K562 (cell line): ENCODE data around the gene LRRC4B. TPM values are rescaled to one million over a fixed set of nuclear protein-coding genes. Genes with fewer than 3 reads are reported as not detected.
A peak's percentile ranks its signal among the peaks of the same experiment; 100 is the strongest.

Source experiments
- ATF1 ChIP-seq, 2 experiments: fragments of 450-650 bp in 1 of 2; IDR thresholded peaks; 2 replicates each; pipeline ENCODE4 v1.6.1; 2016; ENCODE audit warnings: missing compliant biosample characterization in 1 of 2, missing genetic modification characterization in 1 of 2
- HDAC6 ChIP-seq: IDR thresholded peaks from 2 replicates; pipeline ENCODE4 v1.6.1; 2012; ENCODE audit warnings: low read depth, mild to moderate bottlenecking, control low read depth, inconsistent platforms, low read length, moderate library complexity
- HNRNPH1 ChIP-seq: fragments of 200-400 bp; formaldehyde crosslinking; optimal IDR thresholded peaks from 2 replicates; pipeline ENCODE3; 2017; ENCODE audit warnings: low read depth, mild to moderate bottlenecking, low read length, moderate library complexity
- ILK ChIP-seq: fragments of 450-650 bp; IDR thresholded peaks from 2 replicates; pipeline ENCODE4 v1.6.1; 2016; ENCODE audit warnings: missing genetic modification characterization, low read depth, mild to moderate bottlenecking, missing compliant biosample characterization, moderate library complexity, borderline replicate concordance
- KDM5B ChIP-seq: fragments of 200-600 bp; sonication (generic); IDR thresholded peaks from 2 replicates; pipeline ENCODE4 v1.6.1; 2012; ENCODE audit warnings: low read depth, mild to moderate bottlenecking, moderate library complexity, low read length, control low read depth, inconsistent platforms; ENCODE audit not compliant: insufficient replicate concordance
- MTA1 ChIP-seq: fragments of 450-650 bp; IDR thresholded peaks from 2 replicates; pipeline ENCODE4 v1.6.1; 2017; ENCODE audit warnings: borderline replicate concordance
- RBFOX2 ChIP-seq: fragments of 200-400 bp; formaldehyde crosslinking; IDR thresholded peaks from 2 replicates; pipeline ENCODE4 v1.6.1; 2017; ENCODE audit warnings: low read depth, mild to moderate bottlenecking, low read length, moderate library complexity
- SMARCC2 ChIP-seq: fragments of 450-650 bp; IDR thresholded peaks from 2 replicates; pipeline ENCODE4 v1.6.1; 2017; ENCODE audit warnings: antibody characterized with exemption, moderate library complexity, mild to moderate bottlenecking, low read depth
- STAT5A ChIP-seq: IDR thresholded peaks from 2 replicates; pipeline ENCODE4 v1.6.1; 2012; ENCODE audit warnings: low read length, inconsistent platforms, borderline replicate concordance
- TEAD1 ChIP-seq, 2 experiments: fragments of 450-650 bp in 1 of 2; sonication (generic) in 1 of 2; formaldehyde crosslinking; IDR thresholded peaks; 2 replicates each; pipeline versions ENCODE4 v1.4.0 to v1.8.0; 2020 to 2022; ENCODE audit warnings: mild to moderate bottlenecking in 2 of 2, missing genetic modification reagents in 1 of 2
- ZNF212 ChIP-seq: fragments of 450-650 bp; formaldehyde crosslinking; IDR thresholded peaks from 2 replicates; pipeline ENCODE4 v1.4.0; 2020; ENCODE audit warnings: mild to moderate bottlenecking
- ZNF583 ChIP-seq: fragments of 250-450 bp; sonication (Bioruptor Pico); IDR thresholded peaks from 2 replicates; pipeline ENCODE4 v1.4.0; 2020
- ZNF668 ChIP-seq: fragments of 250-450 bp; sonication (Bioruptor Pico); IDR thresholded peaks from 2 replicates; pipeline ENCODE4 v1.8.0; 2022; ENCODE audit warnings: mild to moderate bottlenecking, inconsistent platforms
- ZNF785 ChIP-seq: fragments of 250-450 bp; sonication (Bioruptor Pico); IDR thresholded peaks from 2 replicates; pipeline ENCODE4 v1.4.0; 2020; ENCODE audit warnings: mild to moderate bottlenecking
- polyA plus RNA-seq, 8 experiments: library from polyadenylated mRNA; depleted of rRNA in 4 of 8; stranded (reverse) in 5 of 8; unstranded in 3 of 8; fragments of >200 nt; fragmentation: Nextera tagmentation in 2 of 8; fragmentation: Illumina TruSeq in 1 of 8; extraction: Ambion mirVana in 2 of 8; extraction: Trizol in 1 of 8; gene quantifications; 2 replicates each; pipeline versions ENCODE4 v1.2.1 to v1.2.3, GENCODE V29; 2011 to 2014; ENCODE audit warnings: inconsistent platforms in 1 of 8, missing spikeins in 1 of 8
- total RNA-seq, 7 experiments: library from RNA; depleted of rRNA in 6 of 7; stranded (reverse); fragments of >200 nt in 6 of 7; fragmentation: Illumina TruSeq in 2 of 7; extraction: Trizol in 2 of 7; gene quantifications; 2 replicates each; pipeline versions ENCODE4 v1.2.1 to v1.2.3, GENCODE V29; 2011 to 2021; ENCODE audit warnings: low replicate concordance in 1 of 7
- TF ChIP-seq, protein P1 (sequence below): fragments of 450-650 bp; IDR thresholded peaks from 2 replicates; pipeline ENCODE4 v1.6.1; 2018; ENCODE audit not compliant: partially characterized antibody
- TF ChIP-seq, protein P2 (sequence below), 2 experiments: IDR thresholded peaks; 2 replicates each; pipeline ENCODE4 v1.6.1; 2012; ENCODE audit warnings: improper control_type of control experiment in 2 of 2, low read depth in 2 of 2, low read length in 2 of 2, borderline replicate concordance in 1 of 2
- TF ChIP-seq, protein P3 (sequence below): sonication (generic); formaldehyde crosslinking; IDR thresholded peaks from 2 replicates; pipeline ENCODE4 v1.8.0; 2022; ENCODE audit warnings: missing genetic modification reagents, mild to moderate bottlenecking, borderline replicate concordance
- TF ChIP-seq, protein P4 (sequence below): fragments of 450-650 bp; conservative IDR thresholded peaks from 2 replicates; pipeline ENCODE4 v1.6.1; 2016; ENCODE audit warnings: missing genetic modification characterization, low read depth, mild to moderate bottlenecking, control low read depth, missing compliant biosample characterization

LRRC4B gene
- total and polyA plus RNA-seq, 9 of the 15 experiments (the other 6 are each of a cell fraction or from before 2014, with no cell fraction given), result 0.18 to 9.6 (median 2.9) TPM; not detected in 2

DNA sequence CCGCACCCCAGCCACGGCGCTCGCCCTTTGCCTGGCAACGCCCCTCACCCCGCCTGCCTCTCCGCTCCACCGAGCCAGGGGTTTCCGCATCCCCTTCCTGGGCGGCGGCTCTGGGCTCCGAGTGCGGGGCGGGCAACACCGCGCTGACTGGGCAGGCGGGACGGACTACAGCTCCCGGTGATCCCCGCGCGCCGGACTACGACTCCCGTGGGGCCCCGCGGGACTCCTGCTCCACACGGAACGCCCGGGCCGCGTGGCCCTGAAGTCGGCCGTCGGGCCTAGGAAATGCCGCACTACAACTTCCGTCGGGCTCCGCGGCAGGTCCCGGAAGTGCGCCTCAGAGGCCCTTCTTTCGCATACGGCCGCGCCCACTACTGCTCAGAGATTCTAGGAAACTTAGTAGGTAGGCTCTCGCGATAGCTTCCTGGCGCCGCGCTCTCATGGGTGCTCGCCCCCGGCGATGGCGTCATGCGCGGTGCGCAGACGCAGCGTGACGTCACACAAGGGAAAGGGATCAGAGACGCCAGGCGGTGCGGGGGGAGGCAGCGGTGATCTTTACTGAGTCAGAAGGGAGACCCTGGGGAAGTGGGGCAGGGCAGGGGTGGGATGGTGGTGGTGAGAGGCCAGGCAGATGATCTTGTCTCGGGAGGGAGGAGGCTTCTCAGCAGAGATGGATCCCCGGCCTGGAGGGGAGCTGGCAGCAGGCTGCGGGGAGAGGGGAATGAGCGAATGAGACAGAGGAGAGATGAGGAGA lies 57.0 kb downstream of the LRRC4B start, which contains the start of gene JOSD2 (continued):
- TF ChIP-seq, protein P1, sequence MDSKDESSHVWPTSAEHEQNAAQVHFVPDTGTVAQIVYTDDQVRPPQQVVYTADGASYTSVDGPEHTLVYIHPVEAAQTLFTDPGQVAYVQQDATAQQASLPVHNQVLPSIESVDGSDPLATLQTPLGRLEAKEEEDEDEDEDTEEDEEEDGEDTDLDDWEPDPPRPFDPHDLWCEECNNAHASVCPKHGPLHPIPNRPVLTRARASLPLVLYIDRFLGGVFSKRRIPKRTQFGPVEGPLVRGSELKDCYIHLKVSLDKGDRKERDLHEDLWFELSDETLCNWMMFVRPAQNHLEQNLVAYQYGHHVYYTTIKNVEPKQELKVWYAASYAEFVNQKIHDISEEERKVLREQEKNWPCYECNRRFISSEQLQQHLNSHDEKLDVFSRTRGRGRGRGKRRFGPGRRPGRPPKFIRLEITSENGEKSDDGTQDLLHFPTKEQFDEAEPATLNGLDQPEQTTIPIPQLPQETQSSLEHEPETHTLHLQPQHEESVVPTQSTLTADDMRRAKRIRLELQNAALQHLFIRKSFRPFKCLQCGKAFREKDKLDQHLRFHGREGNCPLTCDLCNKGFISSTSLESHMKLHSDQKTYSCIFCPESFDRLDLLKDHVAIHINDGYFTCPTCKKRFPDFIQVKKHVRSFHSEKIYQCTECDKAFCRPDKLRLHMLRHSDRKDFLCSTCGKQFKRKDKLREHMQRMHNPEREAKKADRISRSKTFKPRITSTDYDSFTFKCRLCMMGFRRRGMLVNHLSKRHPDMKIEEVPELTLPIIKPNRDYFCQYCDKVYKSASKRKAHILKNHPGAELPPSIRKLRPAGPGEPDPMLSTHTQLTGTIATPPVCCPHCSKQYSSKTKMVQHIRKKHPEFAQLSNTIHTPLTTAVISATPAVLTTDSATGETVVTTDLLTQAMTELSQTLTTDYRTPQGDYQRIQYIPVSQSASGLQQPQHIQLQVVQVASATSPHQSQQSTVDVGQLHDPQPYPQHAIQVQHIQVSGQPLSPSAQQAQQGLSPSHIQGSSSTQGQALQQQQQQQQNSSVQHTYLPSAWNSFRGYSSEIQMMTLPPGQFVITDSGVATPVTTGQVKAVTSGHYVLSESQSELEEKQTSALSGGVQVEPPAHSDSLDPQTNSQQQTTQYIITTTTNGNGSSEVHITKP, result peak; percentile 38
- TF ChIP-seq TEAD1 (CRISPR knock-in tag; IDR thresholded peaks at IDR 0.05), result peak in 1 of 2 experiments; percentile 72; a peak in 1 of 4 replicates
- no peak for TF ChIP-seq HNRNPH1
- no peak for TF ChIP-seq HDAC6
- TF ChIP-seq, protein P2, sequence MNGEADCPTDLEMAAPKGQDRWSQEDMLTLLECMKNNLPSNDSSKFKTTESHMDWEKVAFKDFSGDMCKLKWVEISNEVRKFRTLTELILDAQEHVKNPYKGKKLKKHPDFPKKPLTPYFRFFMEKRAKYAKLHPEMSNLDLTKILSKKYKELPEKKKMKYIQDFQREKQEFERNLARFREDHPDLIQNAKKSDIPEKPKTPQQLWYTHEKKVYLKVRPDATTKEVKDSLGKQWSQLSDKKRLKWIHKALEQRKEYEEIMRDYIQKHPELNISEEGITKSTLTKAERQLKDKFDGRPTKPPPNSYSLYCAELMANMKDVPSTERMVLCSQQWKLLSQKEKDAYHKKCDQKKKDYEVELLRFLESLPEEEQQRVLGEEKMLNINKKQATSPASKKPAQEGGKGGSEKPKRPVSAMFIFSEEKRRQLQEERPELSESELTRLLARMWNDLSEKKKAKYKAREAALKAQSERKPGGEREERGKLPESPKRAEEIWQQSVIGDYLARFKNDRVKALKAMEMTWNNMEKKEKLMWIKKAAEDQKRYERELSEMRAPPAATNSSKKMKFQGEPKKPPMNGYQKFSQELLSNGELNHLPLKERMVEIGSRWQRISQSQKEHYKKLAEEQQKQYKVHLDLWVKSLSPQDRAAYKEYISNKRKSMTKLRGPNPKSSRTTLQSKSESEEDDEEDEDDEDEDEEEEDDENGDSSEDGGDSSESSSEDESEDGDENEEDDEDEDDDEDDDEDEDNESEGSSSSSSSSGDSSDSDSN (IDR thresholded peaks at IDR 0.05; ENCODE audit: borderline replicate concordance in 1 of 2, low read depth in 2 of 2, low read length in 2 of 2), result peak in 1 of 2 experiments; percentile 74; a peak in 1 of 4 replicates
- TF ChIP-seq RBFOX2, result peak; percentile 78
- TF ChIP-seq, protein P3, sequence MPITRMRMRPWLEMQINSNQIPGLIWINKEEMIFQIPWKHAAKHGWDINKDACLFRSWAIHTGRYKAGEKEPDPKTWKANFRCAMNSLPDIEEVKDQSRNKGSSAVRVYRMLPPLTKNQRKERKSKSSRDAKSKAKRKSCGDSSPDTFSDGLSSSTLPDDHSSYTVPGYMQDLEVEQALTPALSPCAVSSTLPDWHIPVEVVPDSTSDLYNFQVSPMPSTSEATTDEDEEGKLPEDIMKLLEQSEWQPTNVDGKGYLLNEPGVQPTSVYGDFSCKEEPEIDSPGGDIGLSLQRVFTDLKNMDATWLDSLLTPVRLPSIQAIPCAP (CRISPR knock-in tag), result no peak
- TF ChIP-seq ATF1 (CRISPR knock-in tag; IDR thresholded peaks at IDR 0.05), result peak; percentile 96
- TF ChIP-seq ATF1 (tag; IDR thresholded peaks at IDR 0.05), result peak; percentile 100
- TF ChIP-seq ILK (tag), result no peak
- TF ChIP-seq, protein P4, sequence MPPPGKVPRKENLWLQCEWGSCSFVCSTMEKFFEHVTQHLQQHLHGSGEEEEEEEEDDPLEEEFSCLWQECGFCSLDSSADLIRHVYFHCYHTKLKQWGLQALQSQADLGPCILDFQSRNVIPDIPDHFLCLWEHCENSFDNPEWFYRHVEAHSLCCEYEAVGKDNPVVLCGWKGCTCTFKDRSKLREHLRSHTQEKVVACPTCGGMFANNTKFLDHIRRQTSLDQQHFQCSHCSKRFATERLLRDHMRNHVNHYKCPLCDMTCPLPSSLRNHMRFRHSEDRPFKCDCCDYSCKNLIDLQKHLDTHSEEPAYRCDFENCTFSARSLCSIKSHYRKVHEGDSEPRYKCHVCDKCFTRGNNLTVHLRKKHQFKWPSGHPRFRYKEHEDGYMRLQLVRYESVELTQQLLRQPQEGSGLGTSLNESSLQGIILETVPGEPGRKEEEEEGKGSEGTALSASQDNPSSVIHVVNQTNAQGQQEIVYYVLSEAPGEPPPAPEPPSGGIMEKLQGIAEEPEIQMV (tag), result no peak
- TF ChIP-seq ZNF212, result no peak
- peak; percentile 93 for TF ChIP-seq MTA1
- peak; percentile 74 for TF ChIP-seq STAT5A
- TF ChIP-seq SMARCC2, result no peak
- TF ChIP-seq ZNF583, result no peak; the same call in 1 of the 2 replicates
- no peak for TF ChIP-seq ZNF668
- no peak for TF ChIP-seq ZNF785
- TF ChIP-seq KDM5B, result no peak
